ENCODE results near the gene CYBA.

The CYBA gene

DNA sequence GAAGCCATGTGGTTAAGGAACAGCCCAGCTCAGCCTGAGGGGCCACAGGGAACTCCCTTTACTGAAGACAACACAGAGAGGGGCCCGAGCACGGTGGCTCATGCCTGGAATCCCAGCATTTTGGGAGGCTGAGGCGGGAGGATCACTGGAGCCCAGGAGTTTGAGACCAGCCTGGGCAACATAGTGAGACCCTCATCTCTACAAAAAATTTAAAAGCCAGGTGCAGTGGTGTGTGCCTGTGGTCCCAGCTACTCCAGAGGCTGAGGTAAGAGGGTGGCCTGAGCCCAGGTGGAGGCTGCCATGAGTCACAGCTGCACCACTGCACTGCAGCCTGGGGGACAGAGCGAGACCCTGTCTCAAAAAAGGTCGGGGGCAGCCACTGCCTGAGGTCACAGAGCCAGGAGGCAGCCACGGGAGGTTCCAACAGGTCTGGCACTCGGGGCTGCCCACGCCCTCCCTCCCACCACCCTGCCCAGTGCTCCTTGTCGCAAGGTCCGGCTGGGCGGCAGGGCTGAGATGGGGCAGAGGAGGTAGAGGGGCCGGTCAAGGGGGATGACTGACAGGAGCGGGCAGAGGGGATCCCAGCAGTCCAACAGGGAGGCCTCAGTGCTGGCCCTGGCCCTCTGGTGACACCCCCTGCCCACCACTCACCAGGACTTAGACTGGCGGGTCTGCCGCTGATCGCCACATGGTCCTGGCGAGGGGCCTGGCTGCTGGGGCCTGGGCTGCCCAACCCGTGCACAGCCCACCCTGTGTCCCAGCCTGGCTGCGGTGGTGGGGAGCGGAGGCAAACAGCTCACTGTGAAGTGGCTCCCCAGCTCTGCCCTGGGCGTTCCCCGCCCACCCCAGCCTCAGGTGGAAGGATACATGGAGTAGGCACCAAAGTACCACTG lies 3.4 kb downstream of the CYBA start:
- no peak for DNase-seq (ENCODE audit: low spot score)

DNA sequence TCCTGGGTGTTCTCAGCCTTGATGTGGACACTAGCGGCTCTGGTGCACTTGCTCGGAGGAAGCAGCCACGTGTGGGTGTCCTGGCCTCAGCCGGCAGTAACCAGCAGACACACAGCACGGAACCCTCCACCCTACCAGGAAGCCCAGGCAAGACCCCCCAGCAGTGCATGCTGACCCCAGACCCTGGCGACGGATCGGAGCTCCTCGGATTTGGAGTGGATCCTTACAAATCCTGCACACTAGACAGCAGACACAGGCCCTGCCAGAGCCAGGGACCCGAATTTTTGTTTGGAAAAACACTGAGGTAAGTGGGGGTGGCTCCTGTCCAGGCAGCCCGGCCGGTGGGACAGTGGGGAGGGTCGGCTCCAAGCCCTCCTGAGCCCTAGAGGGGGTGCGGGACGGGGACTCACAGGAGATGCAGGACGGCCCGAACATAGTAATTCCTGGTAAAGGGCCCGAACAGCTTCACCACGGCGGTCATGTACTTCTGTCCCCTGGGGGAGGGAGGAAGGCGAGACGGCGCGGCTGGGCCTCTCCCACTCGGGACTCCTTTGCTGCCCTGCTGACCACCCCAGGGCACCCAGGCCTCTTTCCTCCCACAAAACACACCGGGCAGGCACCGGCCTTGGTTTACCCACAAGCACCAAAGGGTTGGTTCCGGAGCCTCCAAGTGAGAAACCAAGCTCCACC lies 4.4 kb downstream of the CYBA start:
- no peak for DNase-seq (ENCODE audit: low spot score)

- no peak for DNase-seq (ENCODE audit: low spot score)
Observed at GRCh38 chr16:88645941-88646340, 4.9 kb downstream of the CYBA start.

GRCh38 chr16:88645455-88645854 lies 5.4 kb downstream of the CYBA start:
- DNase-seq (ENCODE audit: low spot score) = no peak

DNA sequence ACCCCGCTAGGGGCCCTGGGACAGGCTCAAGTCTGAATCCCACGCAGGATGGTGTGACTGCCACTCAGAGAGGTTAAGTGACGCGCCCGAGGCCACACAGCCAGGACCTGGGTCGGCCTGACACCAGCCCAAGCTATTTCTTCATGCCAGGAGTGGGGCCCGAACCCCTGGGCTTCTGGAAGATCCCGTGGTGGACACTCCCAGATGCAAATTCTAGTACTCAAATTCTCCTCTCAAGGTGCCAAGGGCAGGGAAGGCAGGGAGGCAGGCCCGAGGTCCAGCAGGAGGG lies 7.3 kb downstream of the CYBA start:
- no peak for DNase-seq (ENCODE audit: low spot score)

DNA sequence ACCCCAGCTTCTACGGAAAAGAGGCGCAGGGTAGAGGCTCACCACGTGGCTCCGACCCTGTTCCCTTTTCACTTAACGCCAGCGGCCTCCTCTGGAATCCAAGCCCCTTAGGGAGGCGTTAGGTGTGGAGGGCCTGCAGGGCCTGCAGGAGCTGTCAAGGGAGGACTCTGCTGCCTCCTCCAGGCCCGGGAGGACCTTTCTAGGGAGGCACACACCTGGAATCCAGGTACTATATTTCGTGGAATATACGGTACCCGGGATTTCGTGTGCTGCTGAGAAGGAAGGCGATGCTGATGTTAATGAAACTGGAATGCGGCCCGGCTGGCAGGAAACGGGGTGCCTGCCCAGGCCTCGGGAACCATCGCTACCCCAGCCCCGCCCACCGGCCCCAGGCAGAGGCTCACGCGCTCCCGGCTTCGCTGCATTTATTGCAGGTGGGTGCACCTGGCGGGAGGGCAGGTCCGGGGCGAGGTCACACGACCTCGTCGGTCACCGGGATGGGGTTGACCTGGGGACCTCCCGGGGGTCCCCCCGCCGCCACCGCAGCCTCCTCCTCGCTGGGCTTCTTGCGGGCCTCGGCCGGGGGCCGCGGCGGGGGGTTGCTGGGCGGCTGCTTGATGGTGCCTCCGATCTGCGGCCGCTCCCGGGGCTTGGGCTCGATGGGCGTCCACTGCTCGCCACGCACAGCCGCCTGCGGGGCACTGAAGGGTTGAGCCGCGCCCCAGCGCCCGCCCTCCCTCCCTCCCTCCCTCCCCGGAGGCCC lies 7.8 kb downstream of the CYBA start:
- DNase-seq (ENCODE audit: low spot score) = no peak

- no peak for DNase-seq (ENCODE audit: low spot score)
Observed at GRCh38 chr16:88640498-88641247, 10.2 kb downstream of the CYBA start.

DNA sequence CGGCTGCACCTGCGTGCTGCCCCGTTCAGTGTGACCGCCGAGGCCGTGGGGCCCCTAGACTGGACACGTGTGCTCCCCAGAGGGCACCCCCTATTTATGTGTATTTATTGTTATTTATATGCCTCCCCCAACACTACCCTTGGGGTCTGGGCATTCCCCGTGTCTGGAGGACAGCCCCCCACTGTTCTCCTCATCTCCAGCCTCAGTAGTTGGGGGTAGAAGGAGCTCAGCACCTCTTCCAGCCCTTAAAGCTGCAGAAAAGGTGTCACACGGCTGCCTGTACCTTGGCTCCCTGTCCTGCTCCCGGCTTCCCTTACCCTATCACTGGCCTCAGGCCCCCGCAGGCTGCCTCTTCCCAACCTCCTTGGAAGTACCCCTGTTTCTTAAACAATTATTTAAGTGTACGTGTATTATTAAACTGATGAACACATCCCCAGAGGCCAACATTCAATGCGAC lies 10.8 kb downstream of the CYBA start:
- DNase-seq (ENCODE audit: low spot score) = no peak

- no peak for DNase-seq (ENCODE audit: low spot score)
Observed at GRCh38 chr16:88639231-88640038, 11.4 kb downstream of the CYBA start.

- no peak for DNase-seq (ENCODE audit: low spot score)
Observed at GRCh38 chr16:88638323-88639230, 12.3 kb downstream of the CYBA start, which contains the start of gene IL17C. TSS of gene IL17C (plus strand) at chr16:88638572. CDS start at chr16:88638642, 70 bp downstream.

DNA sequence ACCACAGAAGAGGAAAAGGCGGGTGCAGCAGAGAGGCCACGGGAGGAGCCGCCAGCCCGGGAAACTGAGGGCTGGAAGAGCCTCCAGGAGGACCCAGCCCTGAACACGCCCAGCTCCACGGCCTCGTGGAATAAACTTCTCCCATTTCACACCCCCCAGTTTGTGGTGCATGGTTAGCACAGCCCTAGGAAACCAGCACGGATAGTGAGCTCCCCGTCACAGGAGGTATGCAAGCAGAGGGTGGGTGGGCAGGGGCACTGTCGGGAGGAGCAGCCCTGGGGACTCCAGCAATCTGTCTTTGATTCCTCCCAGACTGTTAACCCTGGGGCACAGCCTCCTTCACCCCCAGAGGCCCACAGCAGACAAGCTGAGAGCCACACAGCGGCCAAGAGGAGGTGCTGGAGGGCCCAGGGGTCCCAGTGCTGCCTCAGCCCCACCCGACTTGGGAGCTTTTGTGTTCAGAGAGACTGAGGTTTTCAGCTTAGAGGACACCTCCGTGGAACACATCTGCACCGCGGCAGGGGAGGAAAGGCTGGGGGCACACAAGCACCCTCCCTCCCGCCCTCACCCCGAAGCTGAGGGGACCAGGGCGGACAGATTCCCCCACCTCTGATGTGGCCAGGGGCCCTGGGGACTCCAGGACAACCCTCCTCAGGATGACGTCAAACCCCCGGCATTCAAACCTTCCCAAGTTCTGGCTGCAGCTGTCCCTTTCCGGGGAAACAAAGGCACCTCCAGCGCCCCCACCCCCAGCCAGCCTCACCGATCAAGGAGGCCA lies 14.2 kb downstream of the CYBA start:
- no peak for DNase-seq (ENCODE audit: low spot score)

GRCh38 chr16:88635671-88636319 lies 15.1 kb downstream of the CYBA start:
- no peak for DNase-seq (ENCODE audit: low spot score)

- DNase-seq (ENCODE audit: low spot score) = no peak
Observed at GRCh38 chr16:88634994-88635670, 15.7 kb downstream of the CYBA start.

GRCh38 chr16:88634141-88634993 lies 16.5 kb downstream of the CYBA start:
- DNase-seq (ENCODE audit: low spot score) = no peak

GRCh38 chr16:88633684-88634140 lies 17.1 kb downstream of the CYBA start:
- no peak for DNase-seq (ENCODE audit: low spot score)

GRCh38 chr16:88632587-88632930 lies 18.3 kb downstream of the CYBA start:
- DNase-seq (ENCODE audit: low spot score) = no peak
